SU-DHL-6 (cell line): ENCODE results near the gene SCYGR2.
"Not testable (repeated sequence)": the region's sequence is repeated elsewhere in the genome, so short reads cannot be mapped to it uniquely, and the experiment has no call there.

Source experiments
- H2AFZ ChIP-seq: fragments of 200-600 bp; sonication (generic); 2 replicates; pipeline ENCODE4 v1.6.1; 2014; ENCODE audit warnings: low read depth, mild to moderate bottlenecking, moderate library complexity, mixed read lengths, antibody characterized with exemption, low read length; ENCODE audit not compliant: severe bottlenecking
- H3F3A ChIP-seq: fragments of 200-600 bp; shearing (Covaris generic); 2 replicates; pipeline ENCODE4 v1.6.0; 2016; ENCODE audit warnings: antibody characterized with exemption, mild to moderate bottlenecking; ENCODE audit not compliant: insufficient read depth
- H3K27ac ChIP-seq: fragments of 200-600 bp; sonication (generic); 2 replicates; pipeline ENCODE4 v1.5.1; 2016; ENCODE audit warnings: low read depth, mild to moderate bottlenecking, low read length, moderate library complexity, mixed read lengths
- H3K27me3 ChIP-seq: fragments of 200-600 bp; sonication (generic), shearing (Covaris generic); 2 replicates; pipeline ENCODE4 v1.6.0; 2014; ENCODE audit warnings: mild to moderate bottlenecking, low read length
- H3K36me3 ChIP-seq: fragments of 200-600 bp; sonication (generic); 2 replicates; pipeline ENCODE4 v1.6.1; 2014; ENCODE audit warnings: mild to moderate bottlenecking, low read length, mixed read lengths
- H3K4me2 ChIP-seq: fragments of 300-600, 200-600 bp; shearing (Covaris generic), sonication (generic); 2 replicates; pipeline ENCODE4 v1.6.0; 2014; ENCODE audit warnings: low read length, low read depth, mild to moderate bottlenecking; ENCODE audit not compliant: poor library complexity, severe bottlenecking
- H3K4me3 ChIP-seq: fragments of 200-600 bp; sonication (generic); 2 replicates; pipeline ENCODE4 v1.5.1; 2014; ENCODE audit warnings: antibody characterized with exemption, low read length, mild to moderate bottlenecking, mixed read lengths; ENCODE audit not compliant: insufficient read depth, poor library complexity, severe bottlenecking
- H3K79me2 ChIP-seq: fragments of 200-600 bp; sonication (generic); 2 replicates; pipeline ENCODE4 v1.6.1; 2014; ENCODE audit warnings: mild to moderate bottlenecking, low read length, moderate library complexity; ENCODE audit not compliant: insufficient read depth
- H3K9ac ChIP-seq: fragments of 200-600 bp; sonication (generic); 2 replicates; pipeline ENCODE4 v1.7.0; 2014; ENCODE audit warnings: mild to moderate bottlenecking, low read length
- H3K9me2 ChIP-seq: fragments of 200-600 bp; sonication (generic); replicated peaks from 2 replicates; pipeline ENCODE4 v1.6.1; 2014; ENCODE audit warnings: low read length; ENCODE audit not compliant: insufficient read depth
- H3K9me3 ChIP-seq: fragments of 200-600 bp; sonication (generic); 2 replicates; pipeline ENCODE4 v1.6.1; 2014; ENCODE audit warnings: low read length, mixed read lengths; ENCODE audit not compliant: insufficient read depth
- H4K20me1 ChIP-seq: fragments of 200-600 bp; sonication (generic); 2 replicates; pipeline ENCODE4 v1.6.1; 2014; ENCODE audit warnings: low read depth, mild to moderate bottlenecking, antibody characterized with exemption, low read length, moderate library complexity, mixed read lengths
- EZH2phosphoT487 ChIP-seq: fragments of 200-600 bp; sonication (generic), shearing (Covaris generic); conservative IDR thresholded peaks from 2 replicates; pipeline ENCODE4 v1.6.1; 2018; ENCODE audit warnings: mild to moderate bottlenecking, antibody characterized with exemption, low read length, moderate library complexity, mixed read lengths
- TF ChIP-seq, protein P1 (sequence below): fragments of 200-600 bp; sonication (generic); IDR thresholded peaks from one replicate; pipeline ENCODE4 v1.5.1; 2017; ENCODE audit warnings: antibody characterized with exemption, mild to moderate bottlenecking, low read length, moderate library complexity; ENCODE audit not compliant: insufficient read depth, poor library complexity, severe bottlenecking

The SCYGR2 gene, protein sequence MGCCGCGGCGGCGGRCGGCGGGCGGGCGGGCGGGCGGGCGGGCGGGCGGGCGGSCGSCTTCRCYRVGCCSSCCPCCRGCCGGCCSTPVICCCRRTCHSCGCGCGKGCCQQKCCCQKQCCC

DNA sequence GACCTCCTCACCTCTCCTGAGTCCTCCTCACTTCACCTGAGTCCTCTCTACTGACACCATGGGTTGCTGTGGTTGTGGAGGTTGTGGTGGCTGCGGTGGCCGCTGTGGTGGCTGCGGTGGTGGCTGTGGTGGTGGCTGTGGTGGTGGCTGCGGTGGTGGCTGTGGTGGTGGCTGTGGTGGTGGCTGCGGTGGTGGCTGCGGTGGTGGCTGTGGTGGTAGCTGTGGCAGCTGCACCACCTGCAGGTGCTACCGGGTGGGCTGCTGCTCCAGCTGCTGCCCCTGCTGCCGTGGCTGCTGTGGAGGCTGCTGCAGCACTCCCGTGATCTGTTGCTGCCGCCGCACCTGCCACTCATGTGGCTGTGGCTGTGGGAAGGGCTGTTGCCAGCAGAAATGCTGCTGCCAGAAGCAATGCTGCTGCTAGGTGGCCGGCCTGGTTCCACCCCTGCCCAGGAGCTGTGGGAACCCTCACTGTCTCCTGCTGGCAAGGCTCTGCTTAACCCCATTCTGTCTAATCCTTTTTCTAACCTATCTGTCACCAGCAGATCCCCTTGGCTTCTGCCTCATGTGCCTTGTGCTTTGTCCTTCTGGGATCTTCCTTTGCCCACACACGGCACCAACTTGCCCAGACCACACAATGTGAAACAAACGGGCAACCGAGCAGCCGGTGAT is at the start of gene SCYGR2:
TSS of gene SCYGR2 (plus strand) at position 59 of the 669 bp plus-strand sequence. CDS start at position 59, 0 bp downstream.
- not testable (repeated sequence) for H3K4me3 ChIP-seq

DNA sequence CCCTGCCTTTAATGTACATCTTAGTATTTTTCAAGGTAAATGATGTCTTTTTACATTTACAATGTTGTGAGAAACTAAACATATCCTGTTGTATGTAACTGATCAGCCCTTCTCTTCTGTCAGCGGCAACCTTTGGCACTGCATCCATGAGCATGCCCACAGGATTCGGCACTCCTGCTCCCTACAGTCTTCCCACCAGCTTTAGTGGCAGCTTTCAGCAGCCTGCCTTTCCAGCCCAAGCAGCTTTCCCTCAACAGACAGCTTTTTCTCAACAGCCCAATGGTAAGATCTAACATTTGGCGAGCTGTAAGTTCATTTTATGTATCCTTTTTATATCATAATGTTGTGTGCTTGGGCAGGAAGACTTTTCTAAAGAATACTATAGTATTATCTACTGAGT is 46.9 kb upstream of the SCYGR2 start:
- Histone ChIP-seq H2AFZ (no peak overlapping the region), H4K20me1 (no peaks in the 10 kb centered on the region), H3K9ac (no peak overlapping the region), H3K36me3 (peaks cover 24% of the 10 kb centered on the region; the same call in 1 of the 2 replicates), H3K9me2 (no peaks in the 10 kb centered on the region), H3K4me3 (no peak overlapping the region), H3K9me3 (no peaks in the 10 kb centered on the region), H3K79me2 (no peaks in the 10 kb centered on the region), H3K4me2 (no peak overlapping the region), H3K27me3 (no peaks in the 10 kb centered on the region), H3K27ac (no peak overlapping the region), H3F3A (no peaks in the 10 kb centered on the region)
- TF ChIP-seq, protein P1, sequence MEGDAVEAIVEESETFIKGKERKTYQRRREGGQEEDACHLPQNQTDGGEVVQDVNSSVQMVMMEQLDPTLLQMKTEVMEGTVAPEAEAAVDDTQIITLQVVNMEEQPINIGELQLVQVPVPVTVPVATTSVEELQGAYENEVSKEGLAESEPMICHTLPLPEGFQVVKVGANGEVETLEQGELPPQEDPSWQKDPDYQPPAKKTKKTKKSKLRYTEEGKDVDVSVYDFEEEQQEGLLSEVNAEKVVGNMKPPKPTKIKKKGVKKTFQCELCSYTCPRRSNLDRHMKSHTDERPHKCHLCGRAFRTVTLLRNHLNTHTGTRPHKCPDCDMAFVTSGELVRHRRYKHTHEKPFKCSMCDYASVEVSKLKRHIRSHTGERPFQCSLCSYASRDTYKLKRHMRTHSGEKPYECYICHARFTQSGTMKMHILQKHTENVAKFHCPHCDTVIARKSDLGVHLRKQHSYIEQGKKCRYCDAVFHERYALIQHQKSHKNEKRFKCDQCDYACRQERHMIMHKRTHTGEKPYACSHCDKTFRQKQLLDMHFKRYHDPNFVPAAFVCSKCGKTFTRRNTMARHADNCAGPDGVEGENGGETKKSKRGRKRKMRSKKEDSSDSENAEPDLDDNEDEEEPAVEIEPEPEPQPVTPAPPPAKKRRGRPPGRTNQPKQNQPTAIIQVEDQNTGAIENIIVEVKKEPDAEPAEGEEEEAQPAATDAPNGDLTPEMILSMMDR: no peak
- TF ChIP-seq EZH2phosphoT487: no peak

More for the DNA sequence above, at the start of gene SCYGR2:
- H3K4me2 ChIP-seq, H4K20me1 ChIP-seq, H2AFZ ChIP-seq, H3K9me3 ChIP-seq, H3K27ac ChIP-seq, H3K36me3 ChIP-seq, H3K9me2 ChIP-seq, H3K27me3 ChIP-seq, H3F3A ChIP-seq, H3K79me2 ChIP-seq, H3K9ac ChIP-seq: not testable (repeated sequence)

DNA sequence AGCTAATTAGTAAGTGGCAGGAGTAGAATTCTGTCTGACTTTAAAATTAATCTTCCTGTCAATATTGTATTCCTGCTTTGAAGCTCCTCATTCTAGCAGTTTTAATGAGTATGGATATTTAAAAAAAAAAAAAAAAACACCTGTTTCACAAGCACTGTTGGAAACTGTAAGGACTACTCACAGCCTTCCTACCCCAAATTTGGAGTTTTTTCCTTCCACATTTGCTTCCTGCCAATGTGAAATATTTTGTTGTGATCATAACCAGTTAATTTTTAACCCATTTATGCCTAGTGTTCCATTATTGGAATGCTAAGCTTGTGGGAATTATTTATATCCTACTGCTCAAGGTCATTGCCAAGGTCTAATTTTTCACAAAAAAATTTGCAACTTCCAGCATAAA is 36.1 kb upstream of the SCYGR2 start:
- Histone ChIP-seq H3K4me2 (no peak overlapping the region), H3K27ac (no peak overlapping the region), H3K9ac (no peak overlapping the region), H3K36me3 (no peaks in the 10 kb centered on the region), H4K20me1 (no peaks in the 10 kb centered on the region), H3F3A (no peaks in the 10 kb centered on the region), H3K9me3 (no peaks in the 10 kb centered on the region), H3K27me3 (no peaks in the 10 kb centered on the region), H3K9me2 (no peaks in the 10 kb centered on the region), H3K79me2 (no peaks in the 10 kb centered on the region), H2AFZ (no peak overlapping the region), H3K4me3 (no peak overlapping the region)
- TF ChIP-seq, protein P1: no peak
- TF ChIP-seq EZH2phosphoT487: no peak

DNA sequence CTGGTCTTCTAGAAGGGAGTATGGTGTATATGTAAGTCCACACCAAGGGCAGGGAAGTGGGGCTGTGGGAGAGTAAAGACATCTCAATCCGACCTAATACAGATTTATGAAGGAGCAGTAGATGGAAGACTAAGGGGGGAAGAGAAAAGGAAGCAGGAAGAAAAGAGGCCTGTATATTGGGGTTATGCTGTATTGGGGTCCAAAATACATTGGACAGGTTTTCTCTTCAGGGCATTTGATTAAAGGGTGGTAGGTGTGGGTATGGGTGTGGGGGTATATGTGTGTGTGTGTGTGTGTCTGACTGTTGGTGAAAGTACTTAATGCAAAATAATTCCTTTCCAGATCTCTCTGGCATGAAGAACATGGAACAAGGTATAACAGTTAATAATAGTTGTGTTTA is 33.6 kb upstream of the SCYGR2 start:
- Histone ChIP-seq H3K9me2 (no peaks in the 10 kb centered on the region), H2AFZ (no peak overlapping the region), H3K4me2 (no peak overlapping the region), H3K36me3 (no peaks in the 10 kb centered on the region), H3K27me3 (no peaks in the 10 kb centered on the region), H3K9ac (no peak overlapping the region), H3K4me3 (no peak overlapping the region), H3K27ac (no peak overlapping the region), H3K79me2 (no peaks in the 10 kb centered on the region), H3F3A (no peaks in the 10 kb centered on the region), H4K20me1 (no peaks in the 10 kb centered on the region), H3K9me3 (no peaks in the 10 kb centered on the region)
- no peak for TF ChIP-seq EZH2phosphoT487
- TF ChIP-seq, protein P1: no peak
